NB4 (cell line): ENCODE data around the gene USP36.
A peak's percentile ranks its signal among the peaks of the same experiment; 100 is the strongest.

ENCODE experiments used
- DNase-seq: peaks from one replicate; pipeline ENCODE4 v3.0.0; 2010; ENCODE audit warnings: low read depth
- H3K4me3 ChIP-seq: one replicate; pipeline ENCODE4 v1.5.1; 2011; ENCODE audit warnings: mild to moderate bottlenecking, low read depth, low read length, moderate library complexity
- CTCF ChIP-seq: IDR thresholded peaks from one replicate; pipeline ENCODE4 v1.5.1; 2012; ENCODE audit warnings: low read depth, low read length
- MAX ChIP-seq: IDR thresholded peaks from 2 replicates; pipeline ENCODE4 v1.6.1; 2011; ENCODE audit warnings: low read depth, low read length
- MYC ChIP-seq: IDR thresholded peaks from 2 replicates; pipeline ENCODE4 v1.6.1; 2011; ENCODE audit warnings: low read depth, low read length
- POLR2A ChIP-seq: IDR thresholded peaks from 2 replicates; pipeline ENCODE4 v1.6.1; 2011; ENCODE audit warnings: mild to moderate bottlenecking; ENCODE audit not compliant: insufficient read length; ENCODE audit errors: extremely low read depth

The USP36 gene

GRCh38 chr17:78884876-78885667 lies 44.5 kb upstream of the USP36 start:
- no peak overlapping the region for H3K4me3 ChIP-seq
- no peak for DNase-seq
- no peak for TF ChIP-seq MYC
- TF ChIP-seq POLR2A, result no peak
- no peak for TF ChIP-seq CTCF
- TF ChIP-seq MAX, result no peak

- no peak for DNase-seq
- TF ChIP-seq POLR2A, result no peak
- TF ChIP-seq CTCF, result no peak
- no peak for TF ChIP-seq MYC
- no peak for TF ChIP-seq MAX
- H3K4me3 ChIP-seq, result peak overlapping the region; percentile 25
These were observed 43.7 kb upstream of the USP36 start for GRCh38 chr17:78884148-78884825.

- peak overlapping the region; percentile 50 for H3K4me3 ChIP-seq
- no peak for TF ChIP-seq CTCF
- TF ChIP-seq MAX, result no peak
- TF ChIP-seq POLR2A, result no peak
- no peak for TF ChIP-seq MYC
- DNase-seq, result peak; percentile 81
These were observed 43.0 kb upstream of the USP36 start for GRCh38 chr17:78883533-78884131.

GRCh38 chr17:78883089-78883532 lies 42.5 kb upstream of the USP36 start:
- peak overlapping the region; percentile 50 for H3K4me3 ChIP-seq
- no peak for TF ChIP-seq CTCF
- 0 out of 2 replicates have a peak, but pooled peaks have one; percentile 15 for TF ChIP-seq MAX
- peak; percentile 41 for TF ChIP-seq MYC
- TF ChIP-seq POLR2A, result no peak
- peak; percentile 90 for DNase-seq

GRCh38 chr17:78882540-78883088 lies 42.0 kb upstream of the USP36 start:
- DNase-seq, result peak; percentile 79
- H3K4me3 ChIP-seq, result peak overlapping the region; percentile 50
- TF ChIP-seq POLR2A (peak; percentile 37), CTCF (no peak)
